K562 (cell line): Measurements from ENCODE around the gene AIRE. TPM values are rescaled to one million over a fixed set of nuclear protein-coding genes. Genes with fewer than 3 reads are reported as not detected.

Experiments
- ATAC-seq: fragments of 200-7000 bp; cut with Tn5 transposase; 3 replicates; pipeline ENCODE4 v1.9.1; 2020; ENCODE audit warnings: moderate library complexity
- BruUV-seq: library from RNA; stranded (reverse); fragments of 400-500 nt; replicated peaks from 2 replicates; lab custom pipeline; 2021; lab: Mats Ljungman, UMichigan
- CTCF ChIA-PET: fragments of 300-600 bp; formaldehyde crosslinking; extraction: SDS; loops from one replicate; lab custom pipeline; 2021; ENCODE audit warnings: low intra/inter-chr PET ratio; lab: Yijun Ruan, JAX
- POLR2A ChIA-PET: fragments of 300-600, 350-650 bp; sonication (Branson Sonifier 250); formaldehyde crosslinking; extraction: SDS; loops from one replicate; lab custom pipeline; 2021; ENCODE audit warnings: antibody characterized with exemption, inconsistent platforms; lab: Yijun Ruan, JAX
- DNase-seq, 4 experiments: peaks; one replicate each; pipeline versions ENCODE4 v3.0.0 to v3.0.0-alpha.2; 2011 to 2018; ENCODE audit warnings: low spot score in 3 of 4, mixed read lengths in 3 of 4; ENCODE audit errors: extremely low read depth in 1 of 4
- FAIRE-seq: peaks from 2 replicates; lab custom pipeline; 2011; peaks lifted over from hg19 to GRCh38; lab: Jason Lieb, UNC
- H2AFZ ChIP-seq: 2 replicates; pipeline ENCODE4 v1.6.0; 2011; ENCODE audit warnings: low read depth, low read length, control low read depth, inconsistent platforms
- H3K27ac ChIP-seq: fragments of 200-600 bp; 3 replicates; pipeline ENCODE4 v1.8.0; 2011; ENCODE audit warnings: low read depth, mild to moderate bottlenecking, control low read depth, inconsistent platforms, low read length, moderate library complexity, mixed read lengths; ENCODE audit errors: extremely low read depth
- H3K27me3 ChIP-seq, 2 experiments: fragments of 300-600 bp in 1 of 2; 2 replicates in 1 of 2; 3 replicates in 1 of 2; pipeline versions ENCODE4 v1.6.0 to v1.8.0; 2011; ENCODE audit warnings: inconsistent platforms in 2 of 2, low read length in 2 of 2, mild to moderate bottlenecking in 1 of 2, mixed read lengths in 1 of 2, moderate library complexity in 1 of 2; ENCODE audit not compliant: control insufficient read depth in 2 of 2, insufficient read depth in 2 of 2
- H3K36me3 ChIP-seq: fragments of 300-600 bp; 3 replicates; pipeline ENCODE4 v1.8.0; 2011; ENCODE audit warnings: mild to moderate bottlenecking, low read length, inconsistent platforms; ENCODE audit not compliant: control insufficient read depth, insufficient read depth
- H3K4me1 ChIP-seq, 2 experiments: fragments of 200-600 bp in 1 of 2; replicated peaks in 1 of 2; 2 replicates in 1 of 2; 3 replicates in 1 of 2; pipeline versions ENCODE4 v1.5.1 to v1.8.0; 2011; ENCODE audit warnings: inconsistent platforms in 2 of 2, low read length in 2 of 2, mild to moderate bottlenecking in 1 of 2, mixed read lengths in 1 of 2, moderate library complexity in 1 of 2; ENCODE audit not compliant: control insufficient read depth in 2 of 2, insufficient read depth in 2 of 2
- H3K4me2 ChIP-seq: 2 replicates; pipeline ENCODE4 v1.6.1; 2011; ENCODE audit warnings: low read length, control low read depth, inconsistent platforms, mixed read lengths; ENCODE audit not compliant: insufficient read depth
- H3K4me3 ChIP-seq: fragments of 200-600 bp; sonication (generic), shearing (Covaris generic); 2 replicates; pipeline ENCODE4 v1.5.1; 2016; ENCODE audit warnings: control low read depth, inconsistent platforms
- H3K79me2 ChIP-seq: fragments of 200-600 bp; 3 replicates; pipeline ENCODE4 v1.8.0; 2011; ENCODE audit warnings: low read length, inconsistent platforms; ENCODE audit not compliant: control insufficient read depth, insufficient read depth
- H3K9ac ChIP-seq, 2 experiments: 2 replicates each; pipeline versions ENCODE4 v1.6.0 to v1.6.1; 2011; ENCODE audit warnings: low read depth in 2 of 2, low read length in 2 of 2, control low read depth in 1 of 2, inconsistent platforms in 1 of 2, mild to moderate bottlenecking in 1 of 2, mixed read lengths in 1 of 2; ENCODE audit not compliant: insufficient read depth in 1 of 2
- H3K9me1 ChIP-seq: one replicate; pipeline ENCODE4 v1.6.0; 2011; ENCODE audit warnings: inconsistent platforms, mild to moderate bottlenecking, low read length, moderate library complexity; ENCODE audit not compliant: control insufficient read depth, insufficient read depth
- H3K9me3 ChIP-seq: replicated peaks from 2 replicates; pipeline ENCODE4 v1.5.1; 2011; ENCODE audit warnings: low read depth, low read length, inconsistent platforms; ENCODE audit not compliant: control insufficient read depth, insufficient read depth
- H4K20me1 ChIP-seq: replicated peaks from 2 replicates; pipeline ENCODE4 v1.6.1; 2011; ENCODE audit warnings: low read length, inconsistent platforms, mixed read lengths; ENCODE audit not compliant: control insufficient read depth, insufficient read depth
- ASH1L ChIP-seq: fragments of 450-650 bp; IDR thresholded peaks from 2 replicates; pipeline ENCODE4 v1.6.1; 2018; ENCODE audit warnings: borderline replicate concordance, mild to moderate bottlenecking, low read depth; ENCODE audit not compliant: partially characterized antibody
- CBFA2T2 ChIP-seq: fragments of 450-650 bp; conservative IDR thresholded peaks from 2 replicates; pipeline ENCODE4 v1.6.1; 2017; ENCODE audit warnings: mild to moderate bottlenecking
- CEBPG ChIP-seq, 3 experiments: fragments of 200-800 bp in 1 of 3; sonication (Bioruptor generic) in 1 of 3; sonication (generic) in 1 of 3; formaldehyde crosslinking in 1 of 3; IDR thresholded peaks in 2 of 3; conservative IDR thresholded peaks in 1 of 3; 2 replicates each; pipeline versions ENCODE4 v1.6.1 to v1.8.0; 2016 to 2022; ENCODE audit warnings: missing compliant biosample characterization in 2 of 3, missing genetic modification characterization in 2 of 3, mild to moderate bottlenecking in 1 of 3, missing genetic modification reagents in 1 of 3
- HBP1 ChIP-seq: fragments of 450-650 bp; formaldehyde crosslinking; IDR thresholded peaks from 2 replicates; pipeline ENCODE4 v1.4.0; 2022; ENCODE audit warnings: missing genetic modification characterization
- KAT7 ChIP-seq: sonication (generic); formaldehyde crosslinking; IDR thresholded peaks from 2 replicates; pipeline ENCODE4 v1.8.0; 2022; ENCODE audit warnings: missing genetic modification reagents, mild to moderate bottlenecking, borderline replicate concordance
- MXI1 ChIP-seq: IDR thresholded peaks from 2 replicates; pipeline ENCODE4 v1.6.1; 2011; ENCODE audit warnings: low read depth, mild to moderate bottlenecking, improper control_type of control experiment, low read length
- POLR2A ChIP-seq: fragments of 450-650 bp; conservative IDR thresholded peaks from 2 replicates; pipeline ENCODE4 v1.6.1; 2016
- POLR2AphosphoS2 ChIP-seq: IDR thresholded peaks from 2 replicates; pipeline ENCODE4 v1.6.1; 2012; ENCODE audit warnings: low read length, improper control_type of control experiment
- SUPT5H ChIP-seq: fragments of 450-650 bp; IDR thresholded peaks from 2 replicates; pipeline ENCODE4 v1.6.1; 2016
- TCF3 ChIP-seq: sonication (generic); formaldehyde crosslinking; IDR thresholded peaks from 2 replicates; pipeline ENCODE4 v1.4.0; 2020; ENCODE audit warnings: mild to moderate bottlenecking, missing genetic modification reagents
- TSC22D4 ChIP-seq: fragments of 450-650 bp; IDR thresholded peaks from 2 replicates; pipeline ENCODE4 v1.6.1; 2016; ENCODE audit warnings: missing genetic modification characterization, missing biosample characterization, control low read depth
- ZBTB12 ChIP-seq: fragments of 250-450 bp; sonication (Bioruptor Pico); IDR thresholded peaks from 2 replicates; pipeline ENCODE4 v1.4.0; 2020
- ZFPM2 ChIP-seq: fragments of 250-450 bp; sonication (Bioruptor Pico); IDR thresholded peaks from 2 replicates; pipeline ENCODE4 v1.5.1; 2022; ENCODE audit warnings: mild to moderate bottlenecking
- ZNF12 ChIP-seq: sonication (generic); formaldehyde crosslinking; IDR thresholded peaks from 2 replicates; pipeline ENCODE4 v1.4.0; 2020; ENCODE audit warnings: mild to moderate bottlenecking, missing genetic modification reagents
- ZNF24 ChIP-seq: fragments of 450-650 bp; IDR thresholded peaks from 2 replicates; pipeline ENCODE4 v1.6.1; 2016
- ZNF75A ChIP-seq: fragments of 450-650 bp; formaldehyde crosslinking; IDR thresholded peaks from 2 replicates; pipeline ENCODE4 v1.4.0; 2020; ENCODE audit warnings: mild to moderate bottlenecking
- WGBS: fragments of 100-300 bp; shearing (Covaris generic); methylation state at CpG from one replicate; pipeline ENCODE4 v1.1.6; 2016; ENCODE audit warnings: low coverage, mixed read lengths; ENCODE audit not compliant: insufficient coverage; ENCODE audit errors: missing lambda C conversion rate; 5-methylcytosine and 5-hydroxymethylcytosine counted together
- in situ Hi-C: fragments of 300-500 bp; cut with MboI; formaldehyde crosslinking; loops from 4 replicates; pipeline ENCODE4 v1.15.0; 2018; ENCODE audit warnings: inconsistent platforms, mixed read lengths
- intact Hi-C: fragments of 100-400 bp; cut with micrococcal nuclease; formaldehyde crosslinking; loops from 2 replicates; pipeline ENCODE4 v1.14.2; 2022
- polyA plus RNA-seq, 8 experiments: library from polyadenylated mRNA; depleted of rRNA in 4 of 8; stranded (reverse) in 5 of 8; unstranded in 3 of 8; fragments of >200 nt; fragmentation: Nextera tagmentation in 2 of 8; fragmentation: Illumina TruSeq in 1 of 8; extraction: Ambion mirVana in 2 of 8; extraction: Trizol in 1 of 8; gene quantifications; 2 replicates each; pipeline versions ENCODE4 v1.2.1 to v1.2.3, GENCODE V29; 2011 to 2014; ENCODE audit warnings: inconsistent platforms in 1 of 8, missing spikeins in 1 of 8
- total RNA-seq, 7 experiments: library from RNA; depleted of rRNA in 6 of 7; stranded (reverse); fragments of >200 nt in 6 of 7; fragmentation: Illumina TruSeq in 2 of 7; extraction: Trizol in 2 of 7; gene quantifications; 2 replicates each; pipeline versions ENCODE4 v1.2.1 to v1.2.3, GENCODE V29; 2011 to 2021; ENCODE audit warnings: low replicate concordance in 1 of 7
- TF ChIP-seq, protein P1 (sequence below): fragments of 250-450 bp; sonication (Bioruptor Pico); IDR thresholded peaks from 2 replicates; pipeline ENCODE4 v1.5.0; 2021; ENCODE audit warnings: mild to moderate bottlenecking, moderate library complexity

The AIRE gene
- total and polyA plus RNA-seq, 9 of the 15 experiments (the other 6 are each of a cell fraction or from before 2014, with no cell fraction given), result 0.01 TPM; not detected in 8

DNA sequence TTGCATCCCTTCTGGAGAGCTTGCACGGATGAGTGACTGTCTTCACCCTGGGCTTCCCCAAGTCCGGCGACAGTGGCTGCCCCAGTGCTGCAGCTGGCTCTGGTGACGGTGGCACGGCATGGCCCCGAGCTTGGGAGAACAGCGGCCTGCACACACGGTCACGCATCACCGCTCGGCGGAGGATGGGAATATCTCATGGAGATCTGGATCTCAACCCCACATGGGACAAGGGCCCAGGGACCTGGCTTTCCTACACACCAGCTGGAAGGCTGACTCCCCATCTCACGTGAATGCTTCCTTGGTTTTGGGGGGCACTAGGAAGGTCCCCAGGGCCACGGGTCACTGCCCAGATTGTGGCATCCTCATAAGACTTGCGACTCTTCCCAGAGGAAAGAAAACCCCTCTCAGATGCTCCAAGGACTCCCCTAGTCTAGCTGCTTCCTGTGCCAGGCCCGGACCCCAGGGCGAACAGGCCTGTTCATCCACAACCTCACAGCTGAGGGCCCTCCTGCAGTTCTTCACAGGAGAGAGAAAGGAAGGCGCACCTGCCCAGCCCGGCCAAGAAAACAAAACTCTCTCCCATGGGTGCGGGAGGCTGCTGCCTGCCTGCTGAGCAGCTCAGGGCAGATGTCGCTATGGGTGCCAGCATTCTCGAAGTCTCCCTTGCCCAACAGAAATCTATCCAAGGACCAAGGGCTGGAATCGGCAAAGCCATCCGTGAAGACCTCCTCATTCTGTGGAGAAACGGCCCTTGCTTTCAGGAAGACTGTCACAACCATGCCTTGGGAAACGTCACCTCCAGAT lies 43.6 kb downstream of the AIRE start:
- Histone ChIP-seq H3K36me3 (peaks cover 27% of the 10 kb centered on the region; the same call in 1 of the 3 replicates), H3K27ac (no peak overlapping the region), H3K4me2 (no peak overlapping the region), H3K4me1 (peaks cover 0 to 59% of the 10 kb centered on the region in 2 experiments; a peak in 2 of 5 replicates), H3K4me3 (no peak overlapping the region), H4K20me1 (peaks cover 15% of the 10 kb centered on the region), H3K79me2 (no peaks in the 10 kb centered on the region), H3K27me3 (no peaks in the 10 kb centered on the region), H2AFZ (no peak overlapping the region), H3K9me3 (no peaks in the 10 kb centered on the region), H3K9ac (peak overlapping the region in 1 of 2 experiments; percentile 50; a peak in 2 of 4 replicates), H3K9me1 (peaks cover 7% of the 10 kb centered on the region)
- ATAC-seq, result no peak
- ChIA-PET POLR2A (interaction anchor here (0.6 to 1.6 kb wide), 5 partner anchors 8 to 30 kb away, joined by 3 to 9 read pairs (median 3); no protein-coding TSS in a partner anchor), CTCF (no interaction called here)
- DNase-seq, result no peak
- in situ Hi-C loops (no loop called here), intact Hi-C loops (no loop called here)
- no peak for FAIRE-seq
- BruUV-seq, result no TSS peak
- WGBS, result 45% methylated on average over 26 of the region's 26 CpGs
- TF ChIP-seq POLR2AphosphoS2 (peak; percentile 31; the same call in 1 of the 2 replicates), HBP1 (CRISPR knock-in tag) (no peak), ZFPM2 (CRISPR knock-in tag) (no peak), CBFA2T2 (no peak), KAT7 (CRISPR knock-in tag) (no peak), ZNF24 (no peak), ZBTB12 (CRISPR knock-in tag) (no peak), SUPT5H (peak; percentile 22; the same call in 1 of the 2 replicates), ZNF75A (CRISPR knock-in tag) (no peak), TSC22D4 (tag) (no peak), POLR2A (peak; percentile 25; the same call in 1 of the 2 replicates), ZNF12 (no peak), ASH1L (no peak), TCF3 (no peak), MXI1 (no peak), CEBPG (CRISPR knock-in tag; IDR thresholded peaks at IDR 0.05) (no peak), CEBPG (tag; conservative IDR thresholded peaks at IDR 0.05 in 1 of 2, IDR thresholded peaks at IDR 0.05 in 1 of 2) (no peak)
- TF ChIP-seq, protein P1, sequence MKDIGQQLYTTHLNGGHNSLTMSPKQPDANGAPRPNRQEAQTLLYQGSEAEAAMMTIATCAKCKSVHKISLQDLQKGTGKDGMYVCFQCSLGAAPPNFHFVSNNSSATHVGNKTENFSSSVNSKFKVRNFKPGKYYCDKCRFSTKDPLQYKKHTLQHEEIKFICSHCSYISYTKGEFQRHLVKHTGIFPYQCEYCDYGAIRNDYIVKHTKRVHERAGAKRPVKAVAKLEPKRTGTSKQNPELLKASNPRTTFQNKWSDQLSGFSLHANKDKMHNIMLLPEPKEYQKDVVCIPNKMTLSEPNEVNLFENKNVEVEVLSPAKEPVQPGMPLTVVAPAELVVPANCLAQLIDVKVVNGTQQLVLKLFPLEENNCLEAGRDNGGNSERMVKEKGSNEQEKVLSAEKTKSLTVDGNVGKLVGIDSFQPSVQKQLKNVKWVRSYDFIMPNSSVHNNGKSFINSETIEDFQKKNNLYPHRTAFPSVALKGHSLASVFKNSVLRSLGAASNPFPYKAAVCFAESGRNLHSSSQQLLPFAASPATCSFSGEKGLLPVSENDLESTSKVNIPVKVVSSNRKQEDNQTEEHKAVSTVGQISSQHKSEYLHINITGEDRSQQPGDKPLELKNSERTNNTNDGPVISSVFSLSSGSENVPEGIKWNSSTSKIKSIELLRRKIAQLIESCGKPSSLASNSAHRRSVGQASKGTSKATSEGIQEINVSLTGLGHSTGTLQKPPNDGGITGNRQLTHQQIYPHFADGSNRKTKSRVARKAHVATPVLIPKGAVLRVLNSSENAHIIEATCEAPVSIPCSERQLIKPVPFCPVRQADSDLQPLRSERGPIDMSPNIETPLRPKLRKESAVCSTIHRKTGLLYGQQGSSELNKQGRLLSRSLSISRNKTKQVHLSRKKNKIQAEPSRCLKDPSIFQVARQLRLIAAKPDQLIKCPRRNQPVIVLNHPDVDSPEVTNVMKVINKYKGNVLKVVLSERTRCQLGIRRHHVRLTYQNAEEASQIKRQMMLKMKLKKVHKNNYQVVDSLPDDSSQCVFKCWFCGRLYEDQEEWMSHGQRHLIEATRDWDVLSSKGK, result no peak
